Ureter (tissue), 1 donor: ENCODE measurements around the gene NRXN2. TPM values are rescaled to one million over a fixed set of nuclear protein-coding genes. Genes with fewer than 3 reads are reported as not detected.

ENCODE experiments used
- DNase-seq: peaks from one replicate; pipeline ENCODE4 v3.0.0-alpha.2; 2020; ENCODE audit warnings: low spot score
- total RNA-seq: library from RNA; stranded (reverse); gene quantifications from one replicate; pipeline ENCODE4 v1.2.4, GENCODE V29; 2023
- donor health status: DM: yes; HTN: yes; CAD: no.

Gene NRXN2
- total RNA-seq, 1 donor from 2014 or later, result 11.6 TPM

- peak; percentile 78 for DNase-seq
Observed at GRCh38 chr11:64743591-64744543, 20.9 kb upstream of the NRXN2 start, which contains the start of gene RASGRP2. Gene RASGRP2, minus strand, starts transcription at chr11:64744142. Its CDS starts 1,276 bp downstream, at chr11:64742866.

GRCh38 chr11:64742889-64743590, 20.0 kb upstream of the NRXN2 start:
- peak; percentile 78 for DNase-seq

GRCh38 chr11:64742087-64742888, 19.3 kb upstream of the NRXN2 start:
- no peak for DNase-seq

- no peak for DNase-seq
Observed at GRCh38 chr11:64741375-64742086, 18.5 kb upstream of the NRXN2 start.

GRCh38 chr11:64739871-64740270, 16.9 kb upstream of the NRXN2 start:
- no peak for DNase-seq

- no peak for DNase-seq
Observed at GRCh38 chr11:64736654-64737053, 13.7 kb upstream of the NRXN2 start.

GRCh38 chr11:64735725-64736259, 12.8 kb upstream of the NRXN2 start:
- DNase-seq, result no peak

GRCh38 chr11:64734811-64735724, 12.1 kb upstream of the NRXN2 start:
- DNase-seq, result no peak

GRCh38 chr11:64731601-64732000, 8.6 kb upstream of the NRXN2 start:
- no peak for DNase-seq

GRCh38 chr11:64729851-64730382, 6.9 kb upstream of the NRXN2 start:
- no peak for DNase-seq

- no peak for DNase-seq
Observed at GRCh38 chr11:64728757-64729365, 5.9 kb upstream of the NRXN2 start.

- DNase-seq, result no peak
Observed at GRCh38 chr11:64726867-64727530, 4.0 kb upstream of the NRXN2 start.

GRCh38 chr11:64726211-64726641, 3.2 kb upstream of the NRXN2 start:
- DNase-seq, result no peak

GRCh38 chr11:64724863-64725532, 2.0 kb upstream of the NRXN2 start:
- DNase-seq, result no peak

- DNase-seq, result no peak
Observed at GRCh38 chr11:64723907-64724862, 1.2 kb upstream of the NRXN2 start.

- no peak for DNase-seq
Observed at GRCh38 chr11:64722141-64723065, 594 bp downstream of the NRXN2 start.
